Measurements from ENCODE around the gene TMEM120B. TPM values are rescaled to one million over a fixed set of nuclear protein-coding genes. Genes with fewer than 3 reads are reported as not detected.

TMEM120B gene
- total and polyA plus RNA-seq, 2 of the 13 experiments (the other 11 are each of a cell fraction or from before 2014, with no cell fraction given): 7.1 to 12.9 TPM

GRCh38 chr12:121802843-121803698 lies 90.5 kb downstream of the TMEM120B start (continued):
- TF ChIP-seq HMGXB4 (CRISPR knock-in tag; IDR thresholded peaks at IDR 0.05; ENCODE audit: borderline replicate concordance in 1 of 2, low read depth in 1 of 2) (peak; percentile 46; a peak in 1 of 4 replicates), MAZ (IDR thresholded peaks at IDR 0.05; ENCODE audit: borderline replicate concordance, low read depth, low read length) (peak; percentile 65; the same call in 1 of the 2 replicates), MAZ (CRISPR knock-in tag; IDR thresholded peaks at IDR 0.05; ENCODE audit: low read depth) (peak; percentile 70; the same call in 1 of the 2 replicates), ZNF577 (CRISPR knock-in tag; IDR thresholded peaks at IDR 0.05; ENCODE audit: borderline replicate concordance, low read depth) (no peak), TEAD3 (CRISPR knock-in tag; optimal IDR thresholded peaks at IDR 0.05; ENCODE audit: borderline replicate concordance) (peak; percentile 46), KAT7 (CRISPR knock-in tag; IDR thresholded peaks at IDR 0.05; ENCODE audit: borderline replicate concordance) (peak; percentile 35; the same call in 1 of the 2 replicates), ZBTB10 (CRISPR knock-in tag; IDR thresholded peaks at IDR 0.05; ENCODE audit: borderline replicate concordance) (peak; percentile 31; the same call in 1 of the 2 replicates), PAWR (CRISPR knock-in tag; IDR thresholded peaks at IDR 0.05; ENCODE audit: borderline replicate concordance) (no peak), GATA4 (IDR thresholded peaks at IDR 0.05; ENCODE audit: borderline replicate concordance, low read depth) (peak; percentile 49; the same call in 1 of the 2 replicates), ZNF768 (CRISPR knock-in tag; IDR thresholded peaks at IDR 0.05) (peak; percentile 2; the same call in 1 of the 2 replicates), SALL1 (CRISPR knock-in tag; IDR thresholded peaks at IDR 0.05) (peak; percentile 18; the same call in 1 of the 2 replicates), ZNF136 (CRISPR knock-in tag; IDR thresholded peaks at IDR 0.05; ENCODE audit: low read depth) (peak; percentile 46; the same call in 1 of the 2 replicates), ZNF567 (CRISPR knock-in tag; IDR thresholded peaks at IDR 0.05; ENCODE audit: borderline replicate concordance) (0 out of 2 replicates have a peak, but pooled peaks have one; percentile 49), ZNF556 (CRISPR knock-in tag; IDR thresholded peaks at IDR 0.05; ENCODE audit: borderline replicate concordance) (0 out of 2 replicates have a peak, but pooled peaks have one; percentile 67), PREB (CRISPR knock-in tag; IDR thresholded peaks at IDR 0.05) (no peak)
- TF ChIP-seq, protein P1, sequence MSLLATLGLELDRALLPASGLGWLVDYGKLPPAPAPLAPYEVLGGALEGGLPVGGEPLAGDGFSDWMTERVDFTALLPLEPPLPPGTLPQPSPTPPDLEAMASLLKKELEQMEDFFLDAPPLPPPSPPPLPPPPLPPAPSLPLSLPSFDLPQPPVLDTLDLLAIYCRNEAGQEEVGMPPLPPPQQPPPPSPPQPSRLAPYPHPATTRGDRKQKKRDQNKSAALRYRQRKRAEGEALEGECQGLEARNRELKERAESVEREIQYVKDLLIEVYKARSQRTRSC (CRISPR knock-in tag; IDR thresholded peaks at IDR 0.05; ENCODE audit: low read depth): no peak
- TF ChIP-seq, protein P2, sequence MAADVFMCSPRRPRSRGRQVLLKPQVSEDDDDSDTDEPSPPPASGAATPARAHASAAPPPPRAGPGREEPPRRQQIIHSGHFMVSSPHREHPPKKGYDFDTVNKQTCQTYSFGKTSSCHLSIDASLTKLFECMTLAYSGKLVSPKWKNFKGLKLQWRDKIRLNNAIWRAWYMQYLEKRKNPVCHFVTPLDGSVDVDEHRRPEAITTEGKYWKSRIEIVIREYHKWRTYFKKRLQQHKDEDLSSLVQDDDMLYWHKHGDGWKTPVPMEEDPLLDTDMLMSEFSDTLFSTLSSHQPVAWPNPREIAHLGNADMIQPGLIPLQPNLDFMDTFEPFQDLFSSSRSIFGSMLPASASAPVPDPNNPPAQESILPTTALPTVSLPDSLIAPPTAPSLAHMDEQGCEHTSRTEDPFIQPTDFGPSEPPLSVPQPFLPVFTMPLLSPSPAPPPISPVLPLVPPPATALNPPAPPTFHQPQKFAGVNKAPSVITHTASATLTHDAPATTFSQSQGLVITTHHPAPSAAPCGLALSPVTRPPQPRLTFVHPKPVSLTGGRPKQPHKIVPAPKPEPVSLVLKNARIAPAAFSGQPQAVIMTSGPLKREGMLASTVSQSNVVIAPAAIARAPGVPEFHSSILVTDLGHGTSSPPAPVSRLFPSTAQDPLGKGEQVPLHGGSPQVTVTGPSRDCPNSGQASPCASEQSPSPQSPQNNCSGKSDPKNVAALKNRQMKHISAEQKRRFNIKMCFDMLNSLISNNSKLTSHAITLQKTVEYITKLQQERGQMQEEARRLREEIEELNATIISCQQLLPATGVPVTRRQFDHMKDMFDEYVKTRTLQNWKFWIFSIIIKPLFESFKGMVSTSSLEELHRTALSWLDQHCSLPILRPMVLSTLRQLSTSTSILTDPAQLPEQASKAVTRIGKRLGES (CRISPR knock-in tag; IDR thresholded peaks at IDR 0.05; ENCODE audit: borderline replicate concordance): no peak
